Measurements from ENCODE around the gene IBTK.
"Not testable (repeated sequence)": the region's sequence is repeated elsewhere in the genome, so short reads cannot be mapped to it uniquely, and the experiment has no call there.

IBTK gene

DNA sequence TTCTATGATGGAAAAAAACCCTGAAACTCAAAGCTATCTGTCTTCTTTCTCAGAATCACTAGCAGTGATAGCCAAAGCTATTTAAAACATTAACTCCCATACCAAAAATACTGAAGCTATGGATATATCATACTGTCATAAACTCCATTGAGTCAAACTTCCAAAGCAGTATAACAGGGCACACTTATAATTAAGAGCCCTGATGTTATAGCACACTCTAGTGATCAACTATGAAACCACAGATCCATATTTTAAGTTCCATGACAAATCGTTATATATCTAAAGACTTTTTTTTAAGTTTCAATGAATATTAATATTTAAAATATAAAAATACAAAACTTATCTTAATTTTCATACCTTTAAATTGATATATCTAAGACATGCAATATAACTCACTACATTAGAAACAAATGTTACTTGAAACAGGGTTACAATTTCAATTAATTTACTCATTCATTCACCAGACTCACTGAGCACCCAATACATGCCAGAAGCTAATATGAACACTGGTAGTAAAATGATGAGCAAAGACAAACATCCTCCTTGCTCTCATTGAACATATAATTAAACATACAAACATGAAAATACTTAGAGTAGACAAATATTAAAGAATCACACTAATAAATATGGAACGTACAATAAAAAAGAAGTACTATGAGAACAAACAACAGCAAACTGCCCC lies 69.3 kb downstream of the IBTK start:
- DNase-seq (ENCODE audit: low read depth in 2 of 3, low spot score in 1 of 3), result no peak

- no peak for DNase-seq (ENCODE audit: low read depth in 2 of 3, low spot score in 1 of 3)
These were observed 70.9 kb downstream of the IBTK start for GRCh38 chr6:82176616-82177015.

- no peak for DNase-seq (ENCODE audit: low read depth in 2 of 3, low spot score in 1 of 3)
These were observed 75.0 kb downstream of the IBTK start for GRCh38 chr6:82172594-82172993.

DNA sequence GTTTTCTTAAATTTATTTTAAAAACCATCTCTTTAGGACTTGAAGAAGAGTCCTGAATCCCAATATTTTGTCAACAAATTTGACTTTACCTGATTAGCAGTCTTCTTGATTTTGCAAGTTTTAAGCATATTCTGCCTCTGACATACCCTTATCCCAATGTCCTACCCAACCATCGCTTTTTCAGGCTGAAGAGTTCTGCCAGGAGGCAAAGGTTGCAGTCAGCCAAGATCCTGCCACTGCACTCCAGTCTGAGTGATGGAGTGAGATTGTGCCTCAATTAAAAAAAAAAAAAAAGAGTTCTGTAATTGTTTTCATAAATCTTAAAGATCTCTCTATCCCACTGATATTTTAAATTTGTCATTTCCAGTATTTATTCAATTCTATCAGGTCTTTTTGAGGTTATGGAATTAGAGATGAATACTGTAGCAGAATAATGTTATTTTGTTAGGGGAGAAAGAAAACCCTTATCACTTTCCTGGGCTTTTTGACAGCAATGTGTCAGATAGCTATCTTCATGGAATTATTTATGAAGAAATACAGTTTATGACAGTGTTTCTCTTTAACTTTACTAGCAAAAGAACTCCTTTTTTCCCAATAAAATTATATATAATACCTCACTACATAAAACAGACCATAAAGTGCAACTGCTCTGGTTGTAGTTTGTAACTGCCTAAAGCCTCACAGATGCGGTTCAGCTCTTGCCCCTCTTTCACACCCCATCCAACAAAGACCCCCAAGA lies 78.2 kb downstream of the IBTK start:
- DNase-seq (ENCODE audit: low read depth in 2 of 3, low spot score in 1 of 3), result no peak

- DNase-seq (ENCODE audit: low read depth in 2 of 3, low spot score in 1 of 3), result no peak
These were observed 81.1 kb downstream of the IBTK start for GRCh38 chr6:82166493-82166892.

DNA sequence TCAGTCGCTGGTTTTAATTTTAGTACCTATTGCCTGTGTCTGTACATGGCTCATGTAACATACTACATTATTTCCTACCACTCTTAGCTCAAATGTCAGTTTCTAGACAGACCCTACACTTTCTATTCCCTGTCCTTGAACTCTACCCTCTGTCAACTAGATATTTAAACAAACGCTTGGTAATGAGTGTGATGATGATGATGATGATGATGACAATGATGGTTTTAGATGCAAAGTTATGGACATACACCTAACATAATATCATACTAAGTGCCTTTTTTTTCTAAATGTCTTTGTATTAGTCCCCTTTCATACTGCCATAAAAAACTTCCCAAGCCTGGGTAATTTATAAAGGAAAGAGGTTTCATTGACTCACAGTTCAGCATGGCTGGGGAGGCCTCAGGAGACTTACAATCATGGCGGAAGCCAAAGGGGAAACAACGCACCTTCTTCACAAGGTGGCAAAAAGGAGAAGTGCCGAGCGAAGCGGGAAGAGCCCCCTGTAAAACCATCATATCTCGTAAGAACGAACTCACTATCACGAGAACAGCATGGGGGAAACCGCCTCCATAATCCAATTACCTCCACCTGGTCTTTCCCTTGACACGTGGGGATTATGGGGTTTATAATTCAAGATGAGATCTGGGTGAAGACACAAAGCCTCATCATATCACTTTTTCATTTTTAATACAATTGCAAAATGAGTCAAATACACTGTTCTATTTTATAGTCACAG lies 87.1 kb downstream of the IBTK start:
- DNase-seq (ENCODE audit: low read depth in 2 of 3, low spot score in 1 of 3), result no peak

GRCh38 chr6:82152786-82153185 lies 94.8 kb downstream of the IBTK start:
- not testable (repeated sequence) for DNase-seq (ENCODE audit: low read depth in 2 of 3, low spot score in 1 of 3)

- DNase-seq (ENCODE audit: low read depth in 2 of 3, low spot score in 1 of 3), result not testable (repeated sequence)
These were observed 96.4 kb downstream of the IBTK start for GRCh38 chr6:82151147-82151546.

DNA sequence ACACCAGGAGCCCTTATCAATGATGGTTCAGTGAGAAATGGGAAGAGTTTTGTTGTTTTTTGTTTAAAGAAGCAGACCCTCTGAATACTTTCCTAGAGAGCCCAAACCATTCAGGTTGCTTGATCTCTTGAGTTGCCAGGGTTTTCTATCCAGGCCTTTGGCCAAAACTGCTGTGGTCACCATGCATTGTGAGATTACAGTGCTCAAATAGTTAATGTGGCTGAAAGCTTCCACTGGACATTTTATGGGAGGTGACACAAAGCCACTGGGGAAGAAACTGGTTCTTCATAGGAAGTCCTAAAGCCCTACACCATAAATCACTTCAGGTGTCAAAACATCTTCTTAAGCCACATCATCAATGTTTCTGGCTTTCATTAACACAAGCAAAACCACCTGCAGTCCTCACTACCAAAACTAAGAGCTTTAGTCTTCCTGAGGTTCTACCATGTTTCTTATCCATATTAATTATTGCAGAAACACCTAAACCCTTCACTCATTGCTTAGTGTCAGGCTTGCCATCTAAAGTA lies 101.6 kb downstream of the IBTK start:
- DNase-seq (ENCODE audit: low read depth in 2 of 3, low spot score in 1 of 3), result no peak

DNA sequence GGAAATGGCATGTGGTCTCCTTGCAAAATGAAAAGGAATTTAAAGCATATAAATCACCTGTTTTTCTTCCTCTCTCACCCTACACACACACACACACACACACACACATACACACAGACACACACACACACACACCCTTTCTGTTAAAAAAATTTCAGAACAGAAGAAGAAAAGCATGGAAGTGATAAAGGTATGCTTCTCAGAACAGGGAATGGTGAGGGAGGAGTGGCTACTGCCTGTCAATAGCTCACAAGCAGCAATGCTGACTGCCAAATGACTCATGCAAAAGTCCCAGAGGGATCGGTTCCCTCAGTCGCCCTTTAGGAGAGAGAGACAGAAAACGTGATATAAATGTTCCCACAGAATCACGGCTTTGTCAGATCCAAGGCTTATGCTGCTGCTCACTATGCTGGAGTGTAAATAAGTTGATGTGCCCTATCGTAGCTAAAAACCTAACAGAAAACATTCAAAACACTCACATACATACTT lies 102.6 kb downstream of the IBTK start:
- no peak for DNase-seq (ENCODE audit: low read depth in 2 of 3, low spot score in 1 of 3)

GRCh38 chr6:82144007-82144851 lies 103.3 kb downstream of the IBTK start:
- DNase-seq (ENCODE audit: low read depth in 2 of 3, low spot score in 1 of 3), result no peak

GRCh38 chr6:82143041-82143481 lies 104.5 kb downstream of the IBTK start:
- no peak for DNase-seq (ENCODE audit: low read depth in 2 of 3, low spot score in 1 of 3)

GRCh38 chr6:82142524-82142923 lies 105.0 kb downstream of the IBTK start:
- DNase-seq (ENCODE audit: low read depth in 2 of 3, low spot score in 1 of 3), result no peak

- DNase-seq (ENCODE audit: low read depth in 2 of 3, low spot score in 1 of 3), result no peak
These were observed 109.3 kb downstream of the IBTK start for GRCh38 chr6:82138075-82138791.

DNA sequence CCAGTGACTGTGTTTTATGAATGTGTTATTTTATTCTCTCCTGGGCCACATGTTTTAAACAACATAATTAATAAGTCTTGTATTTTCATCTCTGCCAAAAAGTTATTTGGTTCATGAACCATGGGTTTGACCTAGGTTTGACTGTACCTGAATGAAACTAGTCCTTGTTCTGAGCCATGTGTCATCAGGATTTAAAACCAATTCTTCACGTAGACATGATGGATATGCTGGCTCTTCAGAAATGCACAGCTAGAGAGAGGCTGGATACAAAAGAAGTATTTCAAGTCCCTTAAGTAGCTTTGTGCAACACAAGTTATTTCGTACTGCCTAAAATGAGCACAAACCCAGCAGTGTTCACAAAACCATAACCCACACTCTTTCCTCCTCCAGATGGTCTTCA lies 116.1 kb downstream of the IBTK start:
- no peak for DNase-seq (ENCODE audit: low read depth in 2 of 3, low spot score in 1 of 3)

- no peak for DNase-seq (ENCODE audit: low read depth in 2 of 3, low spot score in 1 of 3)
These were observed 117.7 kb downstream of the IBTK start for GRCh38 chr6:82129797-82130196.

DNA sequence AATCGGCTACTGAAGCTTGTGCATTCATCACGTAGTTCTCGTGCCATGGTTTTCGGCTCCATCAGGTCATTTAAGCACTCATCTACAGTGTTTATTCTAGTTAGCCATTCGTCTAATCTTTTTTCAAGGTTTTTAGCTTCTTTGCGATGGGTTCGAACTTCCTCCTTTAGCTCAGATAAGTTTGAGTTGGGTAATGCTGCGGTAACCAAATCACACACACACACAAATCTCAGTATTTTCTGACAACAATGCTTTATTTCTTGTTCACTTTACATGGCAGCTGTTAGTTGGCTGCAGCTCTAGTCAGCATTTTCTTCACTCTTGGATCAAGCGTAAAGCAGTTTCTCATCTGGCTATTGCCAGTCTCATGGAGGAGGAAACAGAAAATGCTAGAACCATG lies 118.6 kb downstream of the IBTK start:
- not testable (repeated sequence) for DNase-seq (ENCODE audit: low read depth in 2 of 3, low spot score in 1 of 3)

- DNase-seq (ENCODE audit: low read depth in 2 of 3, low spot score in 1 of 3), result no peak
These were observed 123.9 kb downstream of the IBTK start for GRCh38 chr6:82123632-82124031.

All from stimulated activated CD4-positive, alpha-beta T cell treated with anti-CD3 and anti-CD28 coated beads, Interleukin-12 subunit alpha, Interleukin-12 subunit beta, amount 100 ng/mL, for 48 hours (primary cell).